LNCAP (cell line): Measurements from ENCODE around the gene NT5M.

Experiments used
- CTCF ChIP-seq: fragments of 450-650 bp; IDR thresholded peaks from 2 replicates; pipeline ENCODE4 v1.5.1; 2017; ENCODE audit warnings: mild to moderate bottlenecking

Gene NT5M

GRCh38 chr17:17386094-17386800, 83.1 kb downstream of the NT5M start:
- TF ChIP-seq CTCF: no peak

- TF ChIP-seq CTCF: no peak
Observed at GRCh38 chr17:17387017-17387497, 83.9 kb downstream of the NT5M start.

DNA sequence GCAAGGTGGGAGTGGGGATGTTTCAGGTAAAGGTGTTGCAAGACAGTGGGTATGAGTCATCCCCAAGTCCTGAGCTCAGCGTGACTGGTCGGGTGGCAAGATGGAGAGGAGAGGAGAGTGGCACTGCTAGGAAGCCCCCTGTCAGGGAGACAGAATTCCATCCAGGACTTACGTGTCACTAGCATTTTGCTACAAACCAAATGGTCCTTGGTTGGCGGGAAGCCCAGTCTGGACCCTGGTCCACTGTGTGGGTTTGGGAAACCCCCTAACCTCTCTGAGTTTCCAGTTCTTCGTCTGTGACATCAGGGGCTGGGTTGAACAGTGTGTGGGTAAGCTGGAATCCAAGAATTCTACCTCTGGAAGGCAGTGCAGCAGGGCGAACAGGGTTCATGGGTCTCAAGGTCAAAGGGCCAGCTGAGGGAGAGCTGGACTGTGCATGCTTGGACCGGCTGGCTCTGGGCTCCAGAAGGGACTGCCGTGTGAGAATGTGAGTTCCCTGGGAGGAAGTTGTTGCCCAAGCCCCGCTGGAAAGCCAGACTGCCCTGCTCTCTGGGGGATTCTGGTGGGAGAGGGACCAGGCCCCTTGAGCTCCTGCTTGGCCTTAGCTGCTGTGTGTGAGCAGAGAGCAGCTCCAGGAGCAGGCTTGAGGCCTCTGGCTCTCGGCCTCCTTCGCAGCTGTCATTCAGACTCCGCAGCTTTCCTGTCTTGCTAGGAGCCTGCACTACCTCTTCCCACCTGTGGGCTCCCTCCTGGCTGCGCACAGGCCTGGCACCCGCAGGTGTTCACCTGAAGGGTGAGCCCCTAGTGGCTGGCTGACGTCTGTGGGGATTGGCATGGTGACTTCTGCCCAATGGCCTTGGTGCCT, 84.6 kb downstream of the NT5M start:
- no peak; the same call in none of the 2 replicates for TF ChIP-seq CTCF

- no peak for TF ChIP-seq CTCF
Observed at GRCh38 chr17:17388657-17389496, 85.7 kb downstream of the NT5M start.

GRCh38 chr17:17391668-17392370, 88.6 kb downstream of the NT5M start:
- TF ChIP-seq CTCF: no peak

DNA sequence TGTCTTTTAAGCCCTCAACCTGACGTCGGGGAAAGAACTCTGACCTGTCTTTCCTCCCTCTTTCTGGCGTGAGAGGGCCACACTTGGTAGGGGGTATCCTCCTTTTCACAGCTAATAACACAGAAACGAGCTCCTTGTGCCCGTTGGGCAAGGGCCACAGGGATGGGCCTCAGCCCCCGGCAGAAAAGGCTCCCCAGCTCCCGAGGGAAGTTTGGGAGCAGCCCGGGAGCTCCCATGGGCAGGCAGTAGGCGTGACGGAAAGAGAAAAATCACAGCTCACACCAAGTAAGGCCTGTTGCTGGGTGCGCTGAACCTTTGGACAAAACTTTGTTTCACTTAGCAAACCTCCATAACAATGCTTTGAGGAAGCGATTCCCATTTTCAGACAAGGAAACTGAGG, 90.8 kb downstream of the NT5M start:
- TF ChIP-seq CTCF: no peak

GRCh38 chr17:17394494-17394893, 91.3 kb downstream of the NT5M start:
- TF ChIP-seq CTCF: no peak
